HepG2 (cell line): ENCODE results near the gene ATF6. TPM values are rescaled to one million over a fixed set of nuclear protein-coding genes. Genes with fewer than 3 reads are reported as not detected.

Source experiments
- ATAC-seq: fragments of 200-7000 bp; cut with Tn5 transposase; 3 replicates; pipeline ENCODE4 v1.9.1; 2020; ENCODE audit warnings: mild to moderate bottlenecking, moderate library complexity
- BruUV-seq: library from RNA; stranded (reverse); fragments of 400-500 nt; replicated peaks from 2 replicates; lab custom pipeline; 2021; lab: Mats Ljungman, UMichigan
- CTCF ChIA-PET: fragments of 300-600 bp; formaldehyde crosslinking; extraction: SDS; loops from one replicate; lab custom pipeline; 2021; ENCODE audit warnings: low total read pairs, inconsistent platforms, low intra/inter-chr PET ratio; lab: Yijun Ruan, JAX
- POLR2A ChIA-PET: fragments of 350-600 bp; sonication (Branson Sonifier 250); formaldehyde crosslinking; loops from one replicate; lab custom pipeline; 2020; ENCODE audit warnings: antibody characterized with exemption, inconsistent platforms; lab: Yijun Ruan, JAX
- DNase-seq: peaks from one replicate; pipeline ENCODE4 v3.0.0-alpha.2; 2015; ENCODE audit warnings: low spot score
- FAIRE-seq: peaks from 3 replicates; lab custom pipeline; 2011; peaks lifted over from hg19 to GRCh38; lab: Jason Lieb, UNC
- H2AFZ ChIP-seq: one replicate; pipeline ENCODE4 v1.6.1; 2011; ENCODE audit warnings: low read length, inconsistent platforms
- H3K27ac ChIP-seq: fragments of 300-600 bp; 3 replicates; pipeline ENCODE4 v1.8.0; 2011; ENCODE audit warnings: mixed run types, mild to moderate bottlenecking, mixed read lengths, low read length, inconsistent platforms; ENCODE audit not compliant: insufficient read depth; ENCODE audit errors: extremely low read length
- H3K27me3 ChIP-seq, 2 experiments: fragments of 200-600 bp in 1 of 2; 2 replicates in 1 of 2; 3 replicates in 1 of 2; pipeline versions ENCODE4 v1.6.0 to v1.8.0; 2011; ENCODE audit warnings: low read length in 2 of 2, mild to moderate bottlenecking in 2 of 2, moderate library complexity in 2 of 2, inconsistent platforms in 1 of 2; ENCODE audit not compliant: insufficient read depth in 2 of 2, control insufficient read depth in 1 of 2
- H3K36me3 ChIP-seq, 2 experiments: fragments of 200-600 bp in 1 of 2; replicated peaks in 1 of 2; 2 replicates in 1 of 2; 3 replicates in 1 of 2; pipeline versions ENCODE4 v1.5.1 to v1.8.0; 2011; ENCODE audit warnings: low read length in 2 of 2, inconsistent platforms in 1 of 2; ENCODE audit not compliant: insufficient read depth in 2 of 2, control insufficient read depth in 1 of 2
- H3K4me1 ChIP-seq: 2 replicates; pipeline ENCODE4 v1.5.1; 2012; ENCODE audit warnings: low read length, inconsistent platforms; ENCODE audit not compliant: insufficient read depth
- H3K4me2 ChIP-seq: 2 replicates; pipeline ENCODE4 v1.6.0; 2011; ENCODE audit warnings: low read depth, low read length, inconsistent platforms
- H3K4me3 ChIP-seq, 3 experiments: fragments of 200-600 bp in 1 of 3; sonication (generic), shearing (Covaris generic) in 1 of 3; replicated peaks in 1 of 3; 2 replicates each; pipeline ENCODE4 v1.5.1; 2011 to 2016; ENCODE audit warnings: low read length in 3 of 3, inconsistent platforms in 2 of 3, low read depth in 2 of 3, mild to moderate bottlenecking in 2 of 3, control low read depth in 1 of 3, mixed read lengths in 1 of 3; ENCODE audit not compliant: insufficient read depth in 1 of 3
- H3K79me2 ChIP-seq: one replicate; pipeline ENCODE4 v1.6.1; 2011; ENCODE audit warnings: low read length, inconsistent platforms; ENCODE audit not compliant: insufficient read depth
- H3K9ac ChIP-seq: 2 replicates; pipeline ENCODE4 v1.6.0; 2011; ENCODE audit warnings: mild to moderate bottlenecking, low read depth, low read length, inconsistent platforms; ENCODE audit not compliant: insufficient read depth
- H3K9me3 ChIP-seq: 2 replicates; pipeline ENCODE4 v1.5.1; 2012; ENCODE audit warnings: mild to moderate bottlenecking, low read length
- H4K20me1 ChIP-seq: 2 replicates; pipeline ENCODE4 v1.6.0; 2011; ENCODE audit warnings: inconsistent platforms, mild to moderate bottlenecking, low read length, moderate library complexity; ENCODE audit not compliant: insufficient read depth
- BCL3 ChIP-seq: sonication (generic); formaldehyde crosslinking; IDR thresholded peaks from 2 replicates; pipeline ENCODE4 v1.5.1; 2020; ENCODE audit warnings: mild to moderate bottlenecking, missing genetic modification reagents, moderate library complexity
- IRF1 ChIP-seq: sonication (generic); formaldehyde crosslinking; IDR thresholded peaks from 2 replicates; pipeline ENCODE4 v1.4.0; 2020; ENCODE audit warnings: low read depth, mild to moderate bottlenecking, missing genetic modification reagents
- IRX3 ChIP-seq: sonication (generic); formaldehyde crosslinking; IDR thresholded peaks from 2 replicates; pipeline ENCODE4 v1.8.1; 2023; ENCODE audit warnings: mild to moderate bottlenecking, low read depth, missing genetic modification reagents, borderline replicate concordance
- SNAI1 ChIP-seq: sonication (generic); formaldehyde crosslinking; IDR thresholded peaks from 2 replicates; pipeline ENCODE4 v1.5.0; 2020; ENCODE audit warnings: mild to moderate bottlenecking, missing genetic modification reagents, borderline replicate concordance
- SNRNP70 ChIP-seq: fragments of 200-400 bp; formaldehyde crosslinking; IDR thresholded peaks from 2 replicates; pipeline ENCODE4 v1.6.1; 2017; ENCODE audit warnings: mild to moderate bottlenecking, low read depth, low read length, moderate library complexity
- ZBTB46 ChIP-seq: sonication (generic); formaldehyde crosslinking; IDR thresholded peaks from 2 replicates; pipeline ENCODE4 v1.4.0; 2020; ENCODE audit warnings: mild to moderate bottlenecking, missing genetic modification reagents, borderline replicate concordance
- ZMAT5 ChIP-seq: sonication (generic); formaldehyde crosslinking; IDR thresholded peaks from 2 replicates; pipeline ENCODE4 v1.5.0; 2020; ENCODE audit warnings: mild to moderate bottlenecking, low read depth, missing genetic modification reagents, borderline replicate concordance
- ZNF17 ChIP-seq: sonication (generic); formaldehyde crosslinking; IDR thresholded peaks from 2 replicates; pipeline ENCODE4 v1.5.0; 2020; ENCODE audit warnings: mild to moderate bottlenecking, missing genetic modification reagents
- WGBS: methylation state at CpG from one replicate; pipeline ENCODE4 v1.1.6; 2017; ENCODE audit warnings: low lambda C conversion rate; 5-methylcytosine and 5-hydroxymethylcytosine counted together
- in situ Hi-C: cut with HindIII; loops from 2 replicates; pipeline ENCODE4 v1.10.0; 2017; ENCODE audit warnings: low pct_unique_long_range_greater_than_20kb; ENCODE audit not compliant: extremely low pct_ligation_motif_present
- intact Hi-C: fragments of 100-400 bp; cut with micrococcal nuclease; formaldehyde crosslinking; loops from one replicate; pipeline ENCODE4 v1.10.0; 2022; ENCODE audit not compliant: unreplicated experiment
- polyA plus RNA-seq, 8 experiments: library from polyadenylated mRNA; depleted of rRNA in 3 of 8; stranded (reverse) in 7 of 8; unstranded in 1 of 8; fragments of >200 nt; fragmentation: Illumina TruSeq in 4 of 8; extraction: Trizol in 4 of 8; gene quantifications; 2 replicates each; pipeline versions ENCODE4 v1.2.1 to v1.2.3, GENCODE V29; 2011 to 2016; ENCODE audit warnings: low read depth in 4 of 8, missing spikeins in 1 of 8, mixed read lengths in 1 of 8; ENCODE audit not compliant: insufficient read depth in 1 of 8
- total RNA-seq, 5 experiments: library from RNA; depleted of rRNA; stranded (reverse); fragments of >200 nt; fragmentation: Illumina TruSeq; extraction: Trizol; gene quantifications; 2 replicates each; pipeline ENCODE4 v1.2.3, GENCODE V29; 2016; ENCODE audit warnings: low read depth in 1 of 5

Gene ATF6
- total and polyA plus RNA-seq, 2 of the 13 experiments (the other 11 are each of a cell fraction or from before 2014, with no cell fraction given), result 13.2 to 14.5 TPM

GRCh38 chr1:161899091-161899490 lies 133.0 kb downstream of the ATF6 start:
- no peak overlapping the region for H3K4me3 ChIP-seq
- H3K27me3 ChIP-seq, result no peaks in the 10 kb centered on the region
- WGBS, result 87% methylated on average over 2 of the region's 2 CpGs
- no peaks in the 10 kb centered on the region for H4K20me1 ChIP-seq
- H3K79me2 ChIP-seq, result no peaks in the 10 kb centered on the region
- H3K4me2 ChIP-seq, result no peak overlapping the region
- ATAC-seq (no peak), DNase-seq (no peak), FAIRE-seq (no peak)
- H3K4me1 ChIP-seq, result no peaks in the 10 kb centered on the region
- H3K9me3 ChIP-seq, result no peaks in the 10 kb centered on the region
- no TSS peak for BruUV-seq
- CTCF ChIA-PET, result no interaction called here
- TF ChIP-seq SNRNP70 (no peak), IRX3 (CRISPR knock-in tag) (no peak), BCL3 (CRISPR knock-in tag) (no peak), SNAI1 (CRISPR knock-in tag) (no peak), ZNF17 (CRISPR knock-in tag) (no peak), IRF1 (CRISPR knock-in tag) (no peak), ZBTB46 (no peak), ZMAT5 (CRISPR knock-in tag) (no peak)
- no peak overlapping the region for H2AFZ ChIP-seq
- POLR2A ChIA-PET, result no interaction called here
- in situ Hi-C loops, result no loop called here
- H3K36me3 ChIP-seq, result no peaks in the 10 kb centered on the region
- no peak overlapping the region for H3K27ac ChIP-seq
- intact Hi-C loops, result no loop called here
- no peak overlapping the region for H3K9ac ChIP-seq
